ENCODE results near the gene IKBKE. TPM values are rescaled to one million over a fixed set of nuclear protein-coding genes. Genes with fewer than 3 reads are reported as not detected.

Gene IKBKE
- total and polyA plus RNA-seq, 2 experiments from 2014 or later: 24.7 to 27.0 TPM

DNA sequence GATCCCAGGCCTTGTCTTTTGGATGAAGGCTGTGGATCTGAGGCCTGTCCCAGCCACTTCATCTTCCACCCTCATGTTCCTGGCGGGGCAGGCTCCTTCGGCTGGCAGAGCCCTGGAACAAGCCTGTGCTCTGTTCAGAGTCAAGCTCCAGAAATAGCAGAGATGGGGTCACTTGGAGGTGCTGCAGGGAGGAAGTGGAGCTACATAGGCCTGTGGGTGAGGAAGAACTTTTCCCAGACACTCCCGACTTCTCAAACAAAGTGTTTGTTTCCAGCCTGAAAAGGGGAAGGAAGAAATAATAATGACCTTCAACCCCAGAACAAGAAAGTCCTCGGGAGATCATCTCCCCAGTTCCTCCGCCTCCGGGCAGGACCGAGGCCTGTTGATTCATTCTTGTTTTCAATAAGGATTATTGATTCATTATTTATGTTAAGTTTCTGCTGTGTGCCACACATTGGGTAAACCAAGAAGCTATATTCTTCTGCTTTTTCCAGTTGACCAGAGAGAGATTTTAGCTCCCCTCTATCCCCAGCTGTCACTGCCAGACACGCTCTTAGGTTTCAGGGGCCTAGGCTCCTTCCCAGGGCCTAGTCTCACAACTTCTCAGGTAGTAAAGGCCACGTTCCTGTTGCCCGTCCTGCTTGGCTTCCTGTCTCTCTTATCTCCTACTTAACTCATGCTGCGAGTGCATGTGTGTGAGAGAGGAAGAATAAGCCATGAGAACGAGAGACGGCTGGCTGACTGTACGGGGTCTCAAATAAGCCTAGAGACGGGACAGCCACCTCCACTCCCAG lies 16.9 kb downstream of the IKBKE start:
- peak in 1 of 2 donors; percentile 48 for DNase-seq (ENCODE audit: low read depth in 1 of 2, low spot score in 1 of 2)
- Histone ChIP-seq H3K27ac (peak overlapping the region; percentile 91), H3K36me3 (peaks cover 6% of the 10 kb centered on the region), H3K9me3 (ENCODE audit: low read depth) (no peaks in the 10 kb centered on the region), H3K27me3 (no peaks in the 10 kb centered on the region), H3K4me1 (ENCODE audit: low read depth) (peaks cover 23% of the 10 kb centered on the region), H3K4me3 (no peak overlapping the region)
- TF ChIP-seq, protein P1, sequence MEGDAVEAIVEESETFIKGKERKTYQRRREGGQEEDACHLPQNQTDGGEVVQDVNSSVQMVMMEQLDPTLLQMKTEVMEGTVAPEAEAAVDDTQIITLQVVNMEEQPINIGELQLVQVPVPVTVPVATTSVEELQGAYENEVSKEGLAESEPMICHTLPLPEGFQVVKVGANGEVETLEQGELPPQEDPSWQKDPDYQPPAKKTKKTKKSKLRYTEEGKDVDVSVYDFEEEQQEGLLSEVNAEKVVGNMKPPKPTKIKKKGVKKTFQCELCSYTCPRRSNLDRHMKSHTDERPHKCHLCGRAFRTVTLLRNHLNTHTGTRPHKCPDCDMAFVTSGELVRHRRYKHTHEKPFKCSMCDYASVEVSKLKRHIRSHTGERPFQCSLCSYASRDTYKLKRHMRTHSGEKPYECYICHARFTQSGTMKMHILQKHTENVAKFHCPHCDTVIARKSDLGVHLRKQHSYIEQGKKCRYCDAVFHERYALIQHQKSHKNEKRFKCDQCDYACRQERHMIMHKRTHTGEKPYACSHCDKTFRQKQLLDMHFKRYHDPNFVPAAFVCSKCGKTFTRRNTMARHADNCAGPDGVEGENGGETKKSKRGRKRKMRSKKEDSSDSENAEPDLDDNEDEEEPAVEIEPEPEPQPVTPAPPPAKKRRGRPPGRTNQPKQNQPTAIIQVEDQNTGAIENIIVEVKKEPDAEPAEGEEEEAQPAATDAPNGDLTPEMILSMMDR (IDR thresholded peaks at IDR 0.05; ENCODE audit: low read depth, low read length): no peak

DNA sequence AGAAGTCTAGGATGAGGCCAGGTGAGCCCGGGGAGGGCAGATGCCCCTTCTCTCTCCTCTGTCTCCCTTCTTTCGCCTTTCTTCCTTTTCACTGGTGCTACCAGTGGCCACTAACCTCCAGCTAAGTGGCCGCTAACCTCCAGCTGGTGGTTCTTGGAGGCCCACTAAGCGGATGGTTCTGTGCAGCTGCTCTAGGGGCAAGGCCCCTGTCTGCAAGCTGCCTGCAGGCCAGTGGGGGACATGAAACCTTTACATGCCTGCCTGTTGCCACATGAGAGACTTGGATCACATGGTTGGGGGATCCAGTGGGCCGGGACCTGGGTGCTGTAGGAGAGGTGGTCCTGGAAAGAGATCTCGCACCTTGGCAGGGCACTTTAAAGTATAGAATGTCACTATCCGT lies 17.7 kb downstream of the IKBKE start:
- H3K27ac ChIP-seq: peak overlapping the region; percentile 91
- no peaks in the 10 kb centered on the region for H3K9me3 ChIP-seq (ENCODE audit: low read depth)
- peaks cover 23% of the 10 kb centered on the region for H3K4me1 ChIP-seq (ENCODE audit: low read depth)
- peaks cover 10% of the 10 kb centered on the region for H3K36me3 ChIP-seq
- H3K4me3 ChIP-seq: no peak overlapping the region
- no peaks in the 10 kb centered on the region for H3K27me3 ChIP-seq
- TF ChIP-seq, protein P1 (IDR thresholded peaks at IDR 0.05; ENCODE audit: low read depth, low read length): no peak
- DNase-seq (ENCODE audit: low read depth in 1 of 2, low spot score in 1 of 2): no peak

DNA sequence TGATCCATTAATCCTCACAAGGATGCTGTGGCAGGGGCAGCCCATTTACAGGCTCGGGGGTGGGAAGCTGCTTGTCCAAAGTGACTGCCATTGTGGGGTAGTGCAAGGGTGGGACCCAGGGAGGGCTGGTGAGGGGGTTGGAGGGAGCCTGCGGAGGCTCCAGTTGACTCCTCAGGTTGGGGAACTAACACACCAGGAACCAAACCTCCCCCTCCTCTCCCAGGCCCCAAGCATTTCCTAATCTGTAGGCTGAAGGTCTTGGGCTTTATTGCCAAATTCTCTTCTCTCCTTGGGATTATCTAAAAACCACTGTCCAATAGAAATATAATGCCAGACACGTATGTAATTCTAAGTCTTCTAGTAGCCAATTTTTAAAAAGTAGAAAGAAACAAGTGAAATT lies 18.2 kb downstream of the IKBKE start:
- Histone ChIP-seq H3K36me3 (peaks cover 7% of the 10 kb centered on the region), H3K4me1 (ENCODE audit: low read depth) (peaks cover 23% of the 10 kb centered on the region), H3K4me3 (no peak overlapping the region), H3K9me3 (ENCODE audit: low read depth) (no peaks in the 10 kb centered on the region), H3K27ac (peak overlapping the region; percentile 91), H3K27me3 (no peaks in the 10 kb centered on the region)
- DNase-seq (ENCODE audit: low read depth in 1 of 2, low spot score in 1 of 2): no peak
- TF ChIP-seq, protein P1 (IDR thresholded peaks at IDR 0.05; ENCODE audit: low read depth, low read length): no peak

DNA sequence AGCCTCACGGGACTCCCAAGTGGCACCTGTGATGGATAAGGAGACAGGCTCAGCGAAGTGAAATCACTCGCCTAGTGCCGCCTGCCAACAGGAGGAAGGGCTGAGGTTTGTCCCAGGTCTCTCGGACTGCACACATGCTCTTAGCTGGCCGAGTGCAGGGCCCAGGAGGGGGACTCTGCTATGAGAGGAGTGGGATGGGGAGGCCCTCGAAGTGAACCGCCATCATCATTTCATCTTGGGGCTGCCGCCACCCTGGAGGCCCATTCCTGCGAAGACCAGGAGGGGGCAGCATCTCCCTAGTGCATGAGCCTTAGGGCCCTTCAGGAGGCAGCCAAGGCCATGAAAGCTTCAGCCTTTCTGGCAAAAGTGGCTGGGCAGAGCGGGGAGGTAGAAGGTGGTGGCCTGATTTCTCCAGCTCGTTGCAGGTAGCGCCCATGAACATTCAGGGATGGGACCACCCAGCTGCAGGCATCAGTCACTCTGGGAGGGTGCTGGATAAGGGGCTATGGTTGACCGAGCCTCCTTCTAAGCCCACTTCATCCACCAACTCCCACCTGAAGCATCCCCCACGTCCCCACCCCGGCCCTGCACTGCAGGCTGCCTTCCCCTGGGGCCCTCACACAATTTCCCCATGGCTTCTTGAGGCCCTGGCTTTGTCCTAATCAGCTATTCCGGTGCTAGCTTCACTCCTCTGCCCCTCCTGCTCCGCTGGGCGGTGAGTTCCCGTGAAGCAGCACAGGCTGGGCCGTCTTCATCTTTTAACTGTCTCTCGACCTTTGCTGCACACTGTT lies 19.9 kb downstream of the IKBKE start:
- H3K36me3 ChIP-seq: peaks cover 7% of the 10 kb centered on the region
- H3K9me3 ChIP-seq (ENCODE audit: low read depth): no peaks in the 10 kb centered on the region
- no peaks in the 10 kb centered on the region for H3K27me3 ChIP-seq
- no peak overlapping the region for H3K4me3 ChIP-seq
- TF ChIP-seq, protein P1 (IDR thresholded peaks at IDR 0.05; ENCODE audit: low read depth, low read length): peak; percentile 99
- H3K4me1 ChIP-seq (ENCODE audit: low read depth): peaks cover 25% of the 10 kb centered on the region
- DNase-seq (ENCODE audit: low read depth in 1 of 2, low spot score in 1 of 2): peak; percentile 86
- H3K27ac ChIP-seq: peak overlapping the region; percentile 57

DNA sequence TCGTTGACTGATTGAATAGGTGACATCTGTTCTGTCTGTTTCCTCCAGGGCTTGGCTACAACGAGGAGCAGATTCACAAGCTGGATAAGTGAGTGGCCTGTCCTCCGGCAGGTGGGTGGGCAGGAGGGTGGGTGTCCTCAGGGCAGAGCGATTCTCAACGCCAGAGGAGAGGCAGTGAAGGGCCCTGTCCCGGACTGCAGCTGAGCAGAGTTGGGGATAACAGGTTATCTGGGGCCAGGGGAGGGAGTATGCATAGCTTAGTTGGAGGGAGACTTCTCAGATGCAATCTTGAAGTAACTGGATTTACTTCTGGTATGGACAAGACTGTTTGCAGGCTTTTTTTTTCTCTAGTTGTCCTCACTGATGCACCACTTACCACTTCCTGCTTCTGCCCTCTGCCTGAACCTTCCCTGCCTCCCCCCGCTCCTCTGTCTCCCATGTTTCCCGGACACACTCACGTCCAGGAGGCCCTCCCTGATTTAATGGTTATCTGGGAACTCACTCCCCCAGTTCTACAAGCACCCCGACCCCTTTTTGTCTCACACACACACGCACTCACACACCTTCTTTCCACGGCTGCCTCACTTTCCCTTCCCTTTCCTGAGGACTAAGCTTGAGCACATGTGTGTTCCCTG lies 20.6 kb downstream of the IKBKE start:
- H3K4me3 ChIP-seq: no peak overlapping the region
- TF ChIP-seq, protein P1 (IDR thresholded peaks at IDR 0.05; ENCODE audit: low read depth, low read length): no peak
- H3K27me3 ChIP-seq: no peaks in the 10 kb centered on the region
- DNase-seq (ENCODE audit: low read depth in 1 of 2, low spot score in 1 of 2): peak in 1 of 2 donors; percentile 80
- H3K27ac ChIP-seq: peak overlapping the region; percentile 57
- peaks cover 29% of the 10 kb centered on the region for H3K4me1 ChIP-seq (ENCODE audit: low read depth)
- H3K9me3 ChIP-seq (ENCODE audit: low read depth): no peaks in the 10 kb centered on the region
- H3K36me3 ChIP-seq: peaks cover 7% of the 10 kb centered on the region
